CD4-positive, CD25-positive, alpha-beta regulatory T cell (primary cell): ENCODE measurements around the gene CNBP. TPM values are rescaled to one million over a fixed set of nuclear protein-coding genes. Genes with fewer than 3 reads are reported as not detected.
"Not testable (repeated sequence)": the region's sequence is repeated elsewhere in the genome, so short reads cannot be mapped to it uniquely, and the experiment has no call there.

ENCODE experiments used
- ATAC-seq, 2 donors: fragments of 150-1000 bp; cut with Tn5 transposase; one replicate each; pipeline ENCODE4 v1.10.0; 2021; ENCODE audit warnings: low read depth in 2 of 2, moderate number of reproducible peaks in 2 of 2, moderate library complexity in 1 of 2
- DNase-seq, 3 donors: peaks; one replicate each; pipeline versions ENCODE4 v3.0.0 to v3.0.0-alpha.2; 2012 to 2022; ENCODE audit warnings: mixed read lengths in 1 of 3
- H3K27ac ChIP-seq: one replicate; pipeline ENCODE4 v1.7.0; 2013; ENCODE audit warnings: mild to moderate bottlenecking, low read length; ENCODE audit not compliant: insufficient read depth, poor library complexity, severe bottlenecking
- H3K27me3 ChIP-seq: one replicate; pipeline ENCODE4 v1.7.0; 2013; ENCODE audit warnings: low read length; ENCODE audit not compliant: control insufficient read depth, insufficient read depth
- H3K36me3 ChIP-seq: one replicate; pipeline ENCODE4 v1.7.0; 2013; ENCODE audit warnings: mild to moderate bottlenecking, low read length, moderate library complexity; ENCODE audit not compliant: control insufficient read depth, insufficient read depth
- H3K4me1 ChIP-seq: 2 replicates; pipeline ENCODE4 v1.7.0; 2013; ENCODE audit warnings: mild to moderate bottlenecking, low read length; ENCODE audit not compliant: insufficient read depth, control insufficient read depth, poor library complexity, severe bottlenecking
- H3K4me3 ChIP-seq: one replicate; pipeline ENCODE4 v1.7.0; 2013; ENCODE audit warnings: low read depth, mild to moderate bottlenecking, low read length, moderate library complexity
- H3K9me3 ChIP-seq, 2 experiments: 1 replicate in 1 of 2; 2 replicates in 1 of 2; pipeline ENCODE4 v1.7.0; 2013; ENCODE audit warnings: low read length in 2 of 2, mild to moderate bottlenecking in 1 of 2, moderate library complexity in 1 of 2; ENCODE audit not compliant: control insufficient read depth in 2 of 2
- H3K27ac Mint-ChIP-seq, 3 donors: one replicate each; pipeline ENCODE4 v1.8.0; 2020 to 2022; ENCODE audit warnings: mild to moderate bottlenecking in 3 of 3, mixed read lengths in 3 of 3, moderate library complexity in 2 of 3
- H3K27me3 Mint-ChIP-seq: one replicate; pipeline ENCODE4 v1.8.0; 2022; ENCODE audit warnings: mild to moderate bottlenecking, mixed read lengths
- H3K36me3 Mint-ChIP-seq: one replicate; pipeline ENCODE4 v1.8.0; 2020; ENCODE audit warnings: mixed read lengths
- H3K4me1 Mint-ChIP-seq, 4 donors: one replicate each; pipeline ENCODE4 v1.8.0; 2020 to 2022; ENCODE audit warnings: mixed read lengths in 4 of 4, mild to moderate bottlenecking in 1 of 4
- H3K4me3 Mint-ChIP-seq, 4 donors: one replicate each; pipeline ENCODE4 v1.8.0; 2020 to 2022; ENCODE audit warnings: mild to moderate bottlenecking in 4 of 4, mixed read lengths in 4 of 4, moderate library complexity in 3 of 4
- H3K9me3 Mint-ChIP-seq, 7 donors: one replicate each; pipeline ENCODE4 v1.8.0; 2020 to 2022; ENCODE audit warnings: mixed read lengths in 7 of 7, mild to moderate bottlenecking in 3 of 7, moderate library complexity in 2 of 7
- polyA plus RNA-seq, 4 donors: library from polyadenylated mRNA; unstranded; fragments of 300-500 nt; fragmentation: Illumina TruSeq; gene quantifications; one replicate each; pipeline ENCODE4 v1.2.3, GENCODE V29; 2021
- total RNA-seq: library from RNA; stranded (reverse); gene quantifications from one replicate; pipeline ENCODE4 v1.2.3, GENCODE V29; 2022

The CNBP gene
- total and polyA plus RNA-seq, 5 donors from 2014 or later: 278 to 1,097 (median 1,094) TPM

- Histone ChIP-seq H3K4me3 (no peak overlapping the region), H3K36me3 (no peaks in the 10 kb centered on the region), H3K27ac (no peak overlapping the region), H3K27me3 (no peaks in the 10 kb centered on the region), H3K4me1 (no peaks in the 10 kb centered on the region), H3K9me3 (no peaks in the 10 kb centered on the region)
- Mint-ChIP-seq H3K36me3 (no peaks in the 10 kb centered on the region), H3K9me3 (no peaks in the 10 kb centered on the region), H3K27me3 (no peaks in the 10 kb centered on the region), H3K27ac (peak overlapping the region in 1 of 3 donors; percentile 36), H3K4me1 (no peaks in the 10 kb centered on the region), H3K4me3 (no peak overlapping the region)
- DNase-seq (no peak), ATAC-seq (no peak)
These were observed 13.6 kb upstream of the CNBP start for GRCh38 chr3:129197321-129197720.

GRCh38 chr3:129196601-129197000, 12.9 kb upstream of the CNBP start:
- DNase-seq (no peak), ATAC-seq (no peak)
- no peaks in the 10 kb centered on the region for H3K4me1 ChIP-seq
- no peaks in the 10 kb centered on the region for H3K36me3 Mint-ChIP-seq
- H3K4me1 Mint-ChIP-seq: no peaks in the 10 kb centered on the region
- no peak overlapping the region for H3K27ac ChIP-seq
- no peak overlapping the region for H3K4me3 Mint-ChIP-seq
- no peaks in the 10 kb centered on the region for H3K9me3 ChIP-seq
- peak overlapping the region in 1 of 3 donors; percentile 36 for H3K27ac Mint-ChIP-seq
- H3K36me3 ChIP-seq: no peaks in the 10 kb centered on the region
- H3K4me3 ChIP-seq: no peak overlapping the region
- no peaks in the 10 kb centered on the region for H3K27me3 Mint-ChIP-seq
- H3K9me3 Mint-ChIP-seq: no peaks in the 10 kb centered on the region
- no peaks in the 10 kb centered on the region for H3K27me3 ChIP-seq

- Histone ChIP-seq H3K27me3 (no peaks in the 10 kb centered on the region), H3K27ac (no peak overlapping the region), H3K9me3 (no peaks in the 10 kb centered on the region), H3K4me3 (no peak overlapping the region), H3K4me1 (no peaks in the 10 kb centered on the region), H3K36me3 (no peaks in the 10 kb centered on the region)
- no peaks in the 10 kb centered on the region for H3K36me3 Mint-ChIP-seq
- DNase-seq (no peak), ATAC-seq (no peak)
- no peaks in the 10 kb centered on the region for H3K9me3 Mint-ChIP-seq
- H3K4me3 Mint-ChIP-seq: no peak overlapping the region
- no peaks in the 10 kb centered on the region for H3K27me3 Mint-ChIP-seq
- no peaks in the 10 kb centered on the region for H3K4me1 Mint-ChIP-seq
- H3K27ac Mint-ChIP-seq: no peak overlapping the region
These were observed 12.1 kb upstream of the CNBP start for GRCh38 chr3:129195731-129196256.

GRCh38 chr3:129189793-129190192, 6.1 kb upstream of the CNBP start:
- not testable (repeated sequence) for H3K4me1 Mint-ChIP-seq, H3K27ac ChIP-seq, H3K4me3 Mint-ChIP-seq, H3K9me3 Mint-ChIP-seq, H3K36me3 ChIP-seq, H3K27me3 Mint-ChIP-seq, H3K27me3 ChIP-seq, DNase-seq, H3K4me3 ChIP-seq, H3K4me1 ChIP-seq, H3K36me3 Mint-ChIP-seq, H3K27ac Mint-ChIP-seq, ATAC-seq, H3K9me3 ChIP-seq

GRCh38 chr3:129187857-129188256, 4.2 kb upstream of the CNBP start:
- Mint-ChIP-seq H3K27ac (no peak overlapping the region), H3K4me3 (no peak overlapping the region), H3K27me3 (no peaks in the 10 kb centered on the region), H3K4me1 (peaks cover 2 to 8% (median 6%) of the 10 kb centered on the region in 4 donors), H3K9me3 (peaks cover 0 to 2% (median 0%) of the 10 kb centered on the region in 7 donors), H3K36me3 (no peaks in the 10 kb centered on the region)
- H3K4me3 ChIP-seq: no peak overlapping the region
- no peaks in the 10 kb centered on the region for H3K27me3 ChIP-seq
- ATAC-seq (no peak), DNase-seq (no peak)
- H3K4me1 ChIP-seq: peaks cover 10% of the 10 kb centered on the region
- no peaks in the 10 kb centered on the region for H3K9me3 ChIP-seq
- no peak overlapping the region for H3K27ac ChIP-seq
- H3K36me3 ChIP-seq: no peaks in the 10 kb centered on the region

- peak overlapping the region in 1 of 3 donors; percentile 69 for H3K27ac Mint-ChIP-seq
- H3K36me3 Mint-ChIP-seq: peaks cover under 1% of the 10 kb centered on the region
- Histone ChIP-seq H3K36me3 (no peaks in the 10 kb centered on the region), H3K4me1 (peaks cover 28% of the 10 kb centered on the region), H3K4me3 (no peak overlapping the region), H3K27me3 (no peaks in the 10 kb centered on the region), H3K9me3 (no peaks in the 10 kb centered on the region), H3K27ac (no peak overlapping the region)
- H3K9me3 Mint-ChIP-seq: peaks cover 0 to 2% (median 0%) of the 10 kb centered on the region in 7 donors
- no peak for ATAC-seq
- no peak for DNase-seq
- H3K4me1 Mint-ChIP-seq: peaks cover 9 to 20% (median 19%) of the 10 kb centered on the region in 4 donors
- H3K27me3 Mint-ChIP-seq: no peaks in the 10 kb centered on the region
- peak overlapping the region in 2 of 4 donors; percentile 22 to 84 for H3K4me3 Mint-ChIP-seq
These were observed 2.1 kb upstream of the CNBP start for GRCh38 chr3:129185783-129186182.

GRCh38 chr3:129184784-129185542, 1.3 kb upstream of the CNBP start:
- not testable (repeated sequence) for H3K9me3 ChIP-seq, H3K27me3 ChIP-seq, ATAC-seq, H3K9me3 Mint-ChIP-seq, H3K36me3 Mint-ChIP-seq, H3K36me3 ChIP-seq, DNase-seq, H3K27me3 Mint-ChIP-seq
- Mint-ChIP-seq H3K4me1 (peaks cover 14 to 28% (median 27%) of the 10 kb centered on the region in 4 donors), H3K4me3 (peak overlapping the region; percentile 97 to 98 (median 98)), H3K27ac (peak overlapping the region; percentile 97 to 98 (median 98))
- peaks cover 36% of the 10 kb centered on the region for H3K4me1 ChIP-seq
- H3K4me3 ChIP-seq: peak overlapping the region; percentile 84
- peak overlapping the region; percentile 96 for H3K27ac ChIP-seq

- Mint-ChIP-seq H3K36me3 (peaks cover 10% of the 10 kb centered on the region), H3K9me3 (peaks cover 0 to 2% (median 0%) of the 10 kb centered on the region in 7 donors), H3K4me3 (peak overlapping the region; percentile 97 to 98 (median 98)), H3K27ac (peak overlapping the region; percentile 97 to 98 (median 98)), H3K27me3 (no peaks in the 10 kb centered on the region), H3K4me1 (peaks cover 16 to 33% (median 28%) of the 10 kb centered on the region in 4 donors)
- Histone ChIP-seq H3K36me3 (peaks cover 4% of the 10 kb centered on the region), H3K4me3 (peak overlapping the region; percentile 84), H3K9me3 (no peaks in the 10 kb centered on the region), H3K27ac (peak overlapping the region; percentile 96), H3K27me3 (no peaks in the 10 kb centered on the region), H3K4me1 (peaks cover 42% of the 10 kb centered on the region)
- ATAC-seq (no peak), DNase-seq (no peak)
These were observed 631 bp upstream of the CNBP start for GRCh38 chr3:129184396-129184657.
